Retina (tissue), 1 donor: ENCODE measurements around the gene ZNF174.
A peak's percentile ranks its signal among the peaks of the same experiment; 100 is the strongest.

ENCODE experiments used
- DNase-seq: peaks from one replicate; pipeline ENCODE4 v3.0.0-alpha.2; 2016

ZNF174 gene

DNA sequence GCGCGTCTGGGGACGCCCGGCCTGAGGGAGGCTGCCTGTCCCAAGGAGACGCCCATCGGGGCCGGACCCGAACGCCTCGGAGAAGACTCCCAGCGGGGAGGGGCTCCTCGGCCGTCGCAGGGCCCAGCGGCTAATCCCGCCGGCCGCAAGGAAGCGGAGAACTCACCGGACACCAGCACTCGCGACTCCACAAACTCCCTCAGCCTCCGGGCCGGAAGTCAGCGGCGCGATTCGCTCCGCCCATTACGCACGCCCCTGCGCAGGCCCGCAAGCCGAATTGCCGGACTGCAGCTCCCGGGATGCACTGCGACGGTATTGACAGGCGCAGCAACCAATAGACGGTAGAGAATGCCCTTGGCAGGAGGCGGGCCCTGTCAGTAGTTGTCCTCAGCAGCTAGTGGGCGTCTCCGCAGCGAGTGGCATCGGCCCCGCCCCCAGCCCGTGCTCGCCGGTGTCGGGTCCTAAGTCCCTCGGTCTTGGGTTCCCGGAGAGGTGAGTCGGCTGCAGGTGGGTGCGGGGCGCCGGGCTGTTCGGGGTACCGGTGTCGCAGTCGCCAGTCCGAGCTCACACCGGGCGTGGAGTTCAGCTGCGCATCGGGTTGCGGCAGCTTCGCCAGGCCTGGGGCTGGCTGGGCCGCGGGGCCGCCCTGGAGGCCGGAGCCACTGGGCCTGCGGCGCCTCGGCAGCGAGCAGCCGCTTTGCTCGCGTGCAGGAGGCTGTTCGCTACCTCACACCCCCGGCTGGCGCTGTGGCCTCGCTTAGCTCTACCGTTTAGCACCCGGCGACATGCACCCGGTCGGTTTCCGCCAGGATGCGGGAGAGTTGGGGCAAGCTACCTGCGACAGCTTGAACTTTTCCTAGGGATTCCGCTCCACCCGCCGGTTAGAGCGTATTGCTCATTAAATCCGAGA, at the start of gene ZNF174, which contains the start of gene ZSCAN32:
Gene ZNF174 (plus strand): TSS at position 437 of the 910 bp plus-strand sequence. CDS start 790 bp downstream, outside the sequence.
Gene ZSCAN32 (minus strand): TSS at position 226 of the 910 bp plus-strand sequence. CDS start 3,447 bp downstream, outside the sequence.
- peak; percentile 98 for DNase-seq

GRCh38 chr16:3355589-3355988, 45.4 kb upstream of the ZNF174 start, which contains the start of gene OR2C1:
OR2C1 (plus strand) TSS chr16:3355889; CDS start chr16:3355941, 52 bp downstream.
- DNase-seq, result no peak

DNA sequence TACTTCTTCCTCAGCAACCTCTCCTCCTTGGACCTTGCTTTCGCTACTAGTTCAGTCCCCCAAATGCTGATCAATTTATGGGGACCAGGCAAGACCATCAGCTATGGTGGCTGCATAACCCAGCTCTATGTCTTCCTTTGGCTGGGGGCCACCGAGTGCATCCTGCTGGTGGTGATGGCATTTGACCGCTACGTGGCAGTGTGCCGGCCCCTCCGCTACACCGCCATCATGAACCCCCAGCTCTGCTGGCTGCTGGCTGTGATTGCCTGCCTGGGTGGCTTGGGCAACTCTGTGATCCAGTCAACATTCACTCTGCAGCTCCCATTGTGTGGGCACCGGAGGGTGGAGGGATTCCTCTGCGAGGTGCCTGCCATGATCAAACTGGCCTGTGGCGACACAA, 44.9 kb upstream of the ZNF174 start:
- no peak for DNase-seq

GRCh38 chr16:3358871-3359270, 42.1 kb upstream of the ZNF174 start:
- no peak for DNase-seq

GRCh38 chr16:3362931-3363330, 38.1 kb upstream of the ZNF174 start:
- DNase-seq, result no peak

- DNase-seq, result no peak
Measured at GRCh38 chr16:3363793-3364192, 37.2 kb upstream of the ZNF174 start.

DNA sequence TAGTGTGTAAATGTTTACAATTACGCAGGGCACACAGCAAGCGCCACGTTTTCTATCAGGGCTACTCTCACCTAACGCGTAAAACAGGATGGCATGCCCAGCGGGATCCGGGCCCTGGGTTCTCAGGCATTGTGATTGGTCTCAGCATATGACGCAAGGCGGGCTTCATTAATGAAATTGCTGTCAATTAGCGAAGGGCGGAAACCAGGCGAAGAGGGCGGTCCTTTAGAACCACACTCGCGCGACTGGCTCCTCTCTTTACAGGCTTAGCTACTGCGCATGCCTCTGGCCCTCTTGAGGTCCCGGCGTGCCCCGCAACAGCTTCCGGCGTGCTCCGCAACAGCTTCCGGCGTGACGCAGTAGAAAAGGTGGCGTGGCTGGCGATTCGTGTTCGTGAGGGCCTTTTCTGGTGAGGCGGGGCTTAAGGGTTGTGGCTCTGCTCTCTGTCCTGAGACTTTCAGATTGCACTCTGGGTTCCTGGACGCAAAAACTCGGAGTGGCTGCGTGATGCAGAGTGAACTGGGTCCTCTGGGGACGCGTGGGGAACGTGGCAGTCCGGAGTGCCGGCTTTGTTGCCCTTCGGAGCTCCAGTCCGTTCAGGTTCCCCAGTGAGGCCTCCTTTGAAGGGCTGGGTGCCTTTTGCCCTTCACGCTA, 36.1 kb upstream of the ZNF174 start:
- DNase-seq, result peak; percentile 85

DNA sequence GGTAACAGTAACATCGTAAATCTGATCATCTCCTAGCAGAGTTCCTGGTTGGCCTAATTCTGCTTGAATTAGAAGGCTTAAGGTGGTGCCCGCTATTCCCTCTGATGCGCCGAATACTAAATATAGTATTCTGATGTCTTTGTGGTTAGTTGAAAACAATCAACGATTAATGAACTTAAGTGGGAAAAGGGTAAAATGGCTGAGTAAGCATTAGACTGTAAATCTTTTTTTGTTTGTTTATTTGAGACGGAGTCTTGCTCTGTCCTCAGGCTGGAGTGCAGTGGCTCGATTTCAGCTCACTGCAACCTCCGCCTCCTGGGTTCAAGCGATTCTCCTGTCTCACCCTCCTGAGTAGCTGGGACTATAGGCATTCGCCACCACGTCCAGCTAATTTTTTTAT, 31.9 kb upstream of the ZNF174 start:
- DNase-seq, result no peak

DNA sequence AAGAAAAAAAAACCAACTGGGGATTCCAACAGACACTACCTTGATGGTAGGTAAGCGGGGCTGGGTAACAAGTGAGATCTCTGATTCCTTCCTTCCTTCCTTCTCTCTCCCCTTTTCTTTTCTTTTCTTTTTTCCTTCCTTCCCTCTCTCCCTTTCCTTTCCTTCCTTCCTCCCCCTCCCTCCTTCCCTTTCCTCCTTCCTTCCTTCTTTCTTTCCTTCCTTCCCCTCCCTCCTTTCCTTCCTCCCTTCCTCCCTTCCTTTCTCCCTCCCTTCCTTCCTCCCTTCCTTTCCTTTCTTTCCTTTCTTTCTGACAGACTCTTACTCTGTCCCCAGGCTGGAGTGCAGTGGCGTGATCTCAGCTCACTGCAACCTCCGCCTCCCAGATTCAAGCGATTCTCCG, 25.3 kb upstream of the ZNF174 start:
- no peak for DNase-seq

- no peak for DNase-seq
Measured at GRCh38 chr16:3377917-3378316, 23.1 kb upstream of the ZNF174 start.

GRCh38 chr16:3383045-3383448, 18.0 kb upstream of the ZNF174 start:
- DNase-seq, result no peak

- no peak for DNase-seq
Measured at GRCh38 chr16:3388325-3388724, 12.7 kb upstream of the ZNF174 start.

GRCh38 chr16:3389663-3390338, 11.2 kb upstream of the ZNF174 start:
- DNase-seq, result no peak

DNA sequence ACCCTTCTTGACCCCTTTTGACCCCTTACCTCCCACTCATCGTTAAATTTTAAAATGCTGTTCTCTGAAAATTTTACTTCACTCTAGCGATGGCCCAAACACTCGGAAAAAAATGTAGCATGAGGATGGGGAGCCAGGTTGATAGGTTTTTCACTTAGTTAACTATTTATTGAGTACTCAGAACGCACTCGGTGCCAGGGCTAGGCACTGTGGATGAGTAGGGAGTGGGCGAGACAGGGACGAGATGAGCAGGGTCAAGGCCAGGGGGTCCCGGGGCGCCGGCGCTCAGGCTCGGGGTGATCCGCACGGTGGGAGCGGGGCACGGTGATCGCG, 603 bp upstream of the ZNF174 start:
- DNase-seq, result no peak

- DNase-seq, result no peak
Measured at GRCh38 chr16:3401719-3402397, 843 bp downstream of the ZNF174 start.

DNA sequence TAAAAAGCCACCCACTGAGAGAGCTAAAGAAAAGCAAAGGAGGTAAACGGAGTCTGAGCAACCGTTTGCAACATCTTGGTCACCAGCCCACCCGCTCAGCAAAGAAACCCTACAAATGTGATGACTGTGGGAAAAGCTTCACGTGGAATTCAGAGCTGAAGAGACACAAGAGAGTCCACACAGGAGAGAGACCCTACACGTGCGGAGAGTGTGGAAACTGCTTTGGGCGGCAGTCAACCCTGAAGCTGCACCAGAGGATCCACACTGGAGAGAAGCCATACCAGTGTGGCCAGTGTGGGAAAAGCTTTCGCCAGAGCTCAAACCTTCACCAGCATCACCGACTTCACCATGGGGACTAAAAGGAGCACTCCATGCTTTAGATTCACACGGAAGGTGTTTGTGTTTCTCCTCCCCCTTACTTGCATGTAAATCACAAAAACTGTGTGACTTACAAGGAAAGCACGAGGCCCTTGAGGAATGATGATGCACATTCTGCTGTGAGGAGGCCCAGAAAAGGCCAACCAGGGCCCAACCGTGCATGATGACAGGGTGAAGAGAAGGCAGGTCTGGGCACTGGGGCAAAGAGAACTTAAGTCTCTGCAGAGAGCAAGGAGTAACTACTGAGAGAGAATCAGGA, 7.7 kb downstream of the ZNF174 start:
- DNase-seq, result no peak

GRCh38 chr16:3413730-3414379, 12.8 kb downstream of the ZNF174 start:
- DNase-seq, result no peak

DNA sequence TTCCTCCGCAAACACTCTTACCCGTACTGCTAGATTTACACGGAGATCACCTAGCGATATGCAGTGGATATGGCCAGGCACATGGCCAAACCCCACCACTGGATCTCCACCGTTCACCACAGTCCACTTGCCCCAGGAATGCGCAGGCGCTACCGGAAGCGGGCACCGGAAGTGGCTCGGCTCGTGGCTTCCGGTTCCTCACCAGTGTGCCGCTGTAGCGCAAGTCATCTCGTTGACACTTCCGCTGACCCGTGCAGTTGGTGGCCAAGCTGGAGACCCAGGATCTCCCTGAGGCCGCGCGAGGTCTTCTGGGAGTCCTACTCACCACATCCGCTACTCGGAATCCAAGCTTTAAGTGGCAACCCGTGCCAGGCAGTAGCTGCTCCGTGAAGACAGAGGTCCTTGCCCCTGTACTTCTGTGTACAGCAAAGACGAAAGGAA, 30.8 kb downstream of the ZNF174 start:
- DNase-seq, result peak; percentile 41

DNA sequence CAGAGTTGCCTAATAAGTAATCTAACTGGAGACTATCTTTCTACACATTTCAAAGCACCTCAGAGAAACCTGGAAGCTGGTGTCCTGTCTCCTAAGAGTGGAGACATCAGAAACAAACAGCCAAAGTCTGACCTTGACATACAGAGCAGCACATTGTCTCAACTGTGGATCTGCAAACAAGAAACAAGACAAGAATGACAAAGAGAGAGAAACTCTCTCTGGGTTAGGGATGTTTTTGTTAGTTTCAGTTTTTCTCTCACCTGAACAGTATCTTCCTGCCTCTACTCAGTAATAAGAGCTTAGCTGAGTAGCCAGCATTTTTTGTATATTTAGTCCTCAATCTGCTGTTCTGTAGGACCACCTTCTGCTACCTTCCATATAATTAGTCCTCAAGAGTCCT, 33.4 kb downstream of the ZNF174 start:
- DNase-seq, result no peak

GRCh38 chr16:3439637-3440036, 38.6 kb downstream of the ZNF174 start:
- DNase-seq, result no peak

DNA sequence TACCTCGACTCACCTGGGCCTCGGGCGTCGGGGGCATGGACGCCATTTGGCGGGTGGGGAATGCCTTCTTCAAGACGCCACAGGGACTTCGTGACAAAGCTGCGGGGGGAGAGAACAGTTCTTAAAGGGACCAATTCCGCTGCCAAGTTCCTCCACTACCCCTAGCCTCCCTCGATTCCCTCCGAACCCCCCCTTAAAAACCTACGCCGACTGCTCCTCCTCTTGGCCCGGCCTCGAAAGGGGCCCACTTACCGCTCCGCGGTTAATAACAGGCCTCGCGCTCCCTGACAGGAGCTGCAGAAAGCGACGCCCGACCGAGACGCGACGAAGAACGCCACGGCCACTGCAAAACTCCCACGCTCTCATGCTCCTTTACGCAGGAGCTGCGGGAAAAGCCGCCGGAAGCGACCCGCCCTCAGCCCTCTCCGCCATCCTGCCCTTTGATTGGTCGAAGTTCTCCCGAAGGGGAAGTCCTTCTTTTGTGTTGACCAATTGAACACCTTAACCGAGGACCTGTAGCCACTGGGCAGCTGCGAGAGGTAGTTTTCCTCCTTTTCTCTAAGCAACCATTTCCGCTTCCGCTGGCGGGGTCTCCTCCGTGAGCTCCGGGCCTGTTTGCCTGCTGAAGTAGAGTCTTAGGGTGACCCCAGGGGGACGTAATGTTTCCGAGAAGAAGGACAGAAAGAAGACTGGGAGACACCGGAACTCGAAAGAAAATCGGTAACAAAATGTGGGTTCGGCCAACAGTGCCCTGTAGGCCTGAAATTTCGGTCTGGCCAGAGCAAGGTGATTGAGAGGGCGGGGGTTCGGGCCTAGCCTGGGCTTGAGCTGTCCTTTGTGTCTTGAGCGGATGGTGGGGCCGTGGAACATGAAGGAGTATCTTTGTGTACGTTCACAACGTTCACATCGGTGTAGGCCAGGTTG, 42.4 kb downstream of the ZNF174 start, which contains the start of the genes NAA60 and ZNF597:
Gene NAA60 (plus strand): TSS at position 573 of the 924 bp plus-strand sequence. CDS start 32,548 bp downstream, outside the sequence.
Gene ZNF597 (minus strand): TSS at position 397 of the 924 bp plus-strand sequence. CDS start 351 bp downstream, at position 46.
- peak; percentile 79 for DNase-seq
